GM15510 (cell line): ENCODE results near the gene TTK.

Experiments used
- POLR2A ChIP-seq: IDR thresholded peaks from 3 replicates; pipeline ENCODE4 v1.6.1; 2011; ENCODE audit warnings: borderline replicate concordance; ENCODE audit not compliant: insufficient read length; ENCODE audit errors: extremely low read depth

TTK gene

GRCh38 chr6:80005406-80005805 lies 957 bp downstream of the TTK start:
- no peak for TF ChIP-seq POLR2A

- no peak for TF ChIP-seq POLR2A
These were observed 2.1 kb downstream of the TTK start for GRCh38 chr6:80006541-80006940.

GRCh38 chr6:80009531-80009930 lies 5.1 kb downstream of the TTK start:
- TF ChIP-seq POLR2A, result no peak

DNA sequence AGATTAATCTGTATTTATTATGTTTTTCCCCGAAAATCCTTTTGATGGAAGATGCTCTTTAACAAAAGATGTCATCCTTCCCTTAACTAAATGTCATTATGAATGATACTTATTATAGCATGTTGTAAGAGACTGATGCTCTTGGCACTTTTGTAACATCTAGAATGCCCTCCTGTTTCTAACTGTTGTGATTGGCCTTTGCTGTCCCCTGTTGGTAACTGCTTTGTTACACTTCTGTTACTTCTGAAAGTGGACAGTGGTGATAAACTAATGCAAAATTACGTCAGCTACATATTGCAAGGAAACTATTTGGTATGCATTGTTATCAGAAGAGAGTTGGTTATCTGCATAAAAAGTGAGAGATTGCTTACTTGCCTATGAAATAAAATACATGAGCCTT lies 5.8 kb downstream of the TTK start:
- no peak for TF ChIP-seq POLR2A

DNA sequence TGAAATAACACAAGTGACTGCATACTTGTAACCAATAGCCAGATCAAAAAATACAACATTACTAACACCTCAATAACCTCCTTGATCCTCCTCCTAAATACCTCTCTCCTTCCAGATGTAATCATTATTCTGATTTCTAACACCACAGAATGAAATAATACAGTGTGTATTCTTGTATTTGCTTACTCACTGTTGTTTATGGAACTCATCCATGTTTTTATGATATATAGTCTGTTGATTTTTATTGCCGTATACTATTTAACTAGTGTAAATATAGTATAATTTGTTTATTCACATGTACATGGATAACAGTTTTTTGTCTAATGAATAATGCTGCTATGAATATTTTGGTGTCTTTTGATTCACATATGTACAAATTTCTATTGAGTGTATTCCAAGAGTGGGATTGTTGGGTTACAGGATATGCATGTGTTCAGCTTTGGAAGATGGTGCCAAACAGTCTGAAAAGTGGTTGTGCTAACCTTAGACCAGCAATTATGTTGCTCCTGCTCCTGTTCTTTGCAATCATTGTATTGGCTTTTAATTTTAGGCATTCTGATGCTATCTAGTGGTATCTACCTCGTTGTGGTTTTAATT lies 11.5 kb downstream of the TTK start:
- TF ChIP-seq POLR2A, result no peak

- no peak for TF ChIP-seq POLR2A
These were observed 16.1 kb downstream of the TTK start for GRCh38 chr6:80020381-80021120.

DNA sequence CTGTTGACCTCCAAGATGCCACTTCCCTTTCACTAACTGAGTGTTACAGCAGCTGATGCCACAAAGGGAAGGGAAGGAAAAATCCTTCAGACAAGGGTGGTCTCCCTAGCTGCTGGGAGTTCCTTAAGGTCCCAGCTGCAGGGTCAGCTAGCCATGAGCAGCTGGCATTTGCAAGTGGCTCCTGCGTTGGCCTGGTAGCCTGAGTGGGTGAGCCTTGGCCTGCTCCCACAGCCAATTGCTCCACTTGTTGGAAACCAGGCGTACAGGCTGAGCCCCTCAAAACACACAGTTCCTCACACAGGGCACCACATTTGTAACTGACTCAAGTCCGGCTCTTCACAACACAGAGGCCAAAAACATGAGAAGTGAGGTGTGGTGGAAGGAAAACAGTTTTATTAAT lies 16.7 kb downstream of the TTK start:
- no peak for TF ChIP-seq POLR2A

GRCh38 chr6:80021591-80021990 lies 17.1 kb downstream of the TTK start:
- TF ChIP-seq POLR2A, result no peak

DNA sequence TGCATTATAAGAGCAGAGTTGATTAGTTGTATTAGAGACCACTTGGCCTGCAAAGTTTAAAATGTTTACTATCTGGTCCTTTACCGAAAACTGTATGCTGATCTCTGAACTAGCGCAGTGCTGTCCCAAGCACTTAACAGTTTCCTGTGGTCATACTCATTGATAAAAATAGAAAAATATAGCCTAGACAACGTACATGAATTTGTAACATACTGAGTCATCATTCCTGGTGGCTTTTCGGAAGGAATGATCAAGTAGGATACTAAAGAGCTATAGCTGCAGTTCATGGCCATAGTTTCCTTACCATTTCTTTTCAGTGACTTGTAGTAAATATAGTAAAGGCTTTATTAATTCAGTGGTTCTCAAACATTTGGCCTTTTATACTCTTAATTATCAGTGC lies 18.4 kb downstream of the TTK start:
- TF ChIP-seq POLR2A, result no peak

DNA sequence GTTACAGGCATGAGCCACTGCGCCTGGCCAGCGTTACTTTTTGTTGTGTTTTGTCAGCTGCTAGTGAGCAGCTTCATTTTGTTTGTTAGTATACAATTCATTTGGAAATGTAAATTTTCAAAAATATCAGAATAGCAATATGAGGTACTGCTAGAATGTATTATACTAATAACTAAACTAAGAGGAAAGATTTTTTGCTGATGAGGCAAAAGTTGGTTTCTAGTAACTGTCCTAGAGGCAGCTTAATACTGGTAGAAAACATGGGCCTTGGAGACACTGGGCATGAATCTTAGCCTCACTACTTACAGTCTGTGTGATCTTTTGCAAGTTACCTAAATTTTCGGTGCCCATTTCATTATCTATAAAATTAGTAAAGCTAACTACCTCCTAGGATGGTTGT lies 24.1 kb downstream of the TTK start:
- TF ChIP-seq POLR2A, result no peak

DNA sequence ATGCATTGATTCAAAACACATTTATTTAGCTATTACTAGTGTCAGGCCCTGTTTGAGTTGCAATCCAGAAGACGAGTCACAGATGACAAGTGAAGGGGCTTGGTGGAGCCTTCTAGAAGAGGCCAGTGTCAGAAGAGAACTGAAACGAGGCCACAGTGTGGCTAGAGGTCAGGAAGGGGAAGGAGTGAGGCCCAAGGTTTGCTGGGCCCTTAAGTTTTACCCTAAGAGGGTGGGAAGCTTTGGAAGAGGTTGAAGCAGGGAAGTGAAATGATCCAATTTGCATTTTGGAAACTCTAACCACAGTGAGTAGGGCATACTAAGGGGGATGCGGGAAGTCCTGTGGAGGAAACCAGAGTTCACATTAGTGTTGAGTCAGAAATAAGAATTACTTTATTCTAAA lies 25.0 kb downstream of the TTK start:
- TF ChIP-seq POLR2A, result no peak

DNA sequence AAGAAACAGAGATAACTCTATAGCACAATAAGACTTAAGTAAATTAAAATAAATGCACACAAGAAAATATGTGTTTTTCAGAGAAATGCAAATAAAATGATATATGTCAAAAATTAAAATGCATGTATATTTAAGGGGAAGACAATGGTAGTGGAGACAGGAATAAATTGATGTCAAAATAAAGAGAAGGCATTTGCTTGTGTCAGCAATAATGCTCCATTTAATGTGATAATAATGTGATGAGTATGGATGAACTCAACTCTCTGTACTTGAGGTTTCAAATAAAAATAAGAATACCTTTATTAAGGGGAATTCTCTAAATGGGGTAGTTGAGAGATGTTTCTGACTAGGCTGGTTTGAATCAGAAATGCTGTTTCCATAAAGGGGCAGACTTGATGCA lies 56.3 kb downstream of the TTK start:
- TF ChIP-seq POLR2A, result no peak

DNA sequence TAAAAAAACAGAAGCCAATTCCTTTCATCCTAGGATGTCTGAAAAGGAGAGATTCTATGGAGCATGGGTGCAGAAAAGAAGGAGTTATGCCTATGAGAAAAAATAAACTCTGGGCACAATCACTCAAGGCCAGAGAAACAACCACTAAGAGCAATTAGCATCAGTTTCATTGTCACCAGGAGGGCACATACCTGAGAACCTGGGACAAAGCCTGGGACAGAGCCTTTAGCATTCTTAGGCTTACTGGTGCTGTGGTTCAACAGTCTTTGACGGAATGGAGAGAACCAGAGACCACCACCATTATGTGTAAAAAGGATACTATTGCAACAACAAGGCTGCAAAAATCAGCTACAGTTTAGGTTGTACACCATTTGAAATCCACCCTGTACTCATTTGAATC lies 72.6 kb downstream of the TTK start:
- no peak for TF ChIP-seq POLR2A

GRCh38 chr6:80088637-80089036 lies 84.2 kb downstream of the TTK start:
- TF ChIP-seq POLR2A, result no peak

DNA sequence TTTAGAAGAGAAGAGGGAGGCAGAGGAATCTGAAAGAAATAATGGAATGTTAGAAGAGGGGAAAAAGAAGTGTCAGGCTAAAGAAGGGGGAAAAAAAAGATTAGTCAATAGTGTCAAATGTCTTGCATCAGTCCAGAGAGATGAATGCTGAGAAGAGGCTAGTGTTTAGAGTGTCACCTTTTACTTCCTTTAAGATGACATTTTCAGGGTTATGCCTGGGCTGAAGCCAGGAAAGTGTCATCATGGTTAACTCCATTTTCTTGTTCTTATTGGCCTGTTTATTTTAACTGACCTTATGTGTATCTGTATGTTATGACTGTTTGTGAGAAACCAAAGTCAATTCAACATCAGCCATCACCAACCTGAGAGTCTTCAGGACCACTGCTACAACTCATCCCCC lies 87.1 kb downstream of the TTK start:
- TF ChIP-seq POLR2A, result no peak
